SH-SY5Y (cell line): Measurements from ENCODE around the gene SHISA6.

ENCODE experiments used
- GATA2 ChIP-seq: IDR thresholded peaks from 2 replicates; pipeline ENCODE4 v1.6.1; 2011; ENCODE audit warnings: mild to moderate bottlenecking, low read depth, low read length
- GATA3 ChIP-seq: IDR thresholded peaks from 2 replicates; pipeline ENCODE4 v1.6.1; 2011; ENCODE audit warnings: low read depth, mild to moderate bottlenecking, low read length, moderate library complexity

GRCh38 chr17:11561281-11561680 lies 320.3 kb downstream of the SHISA6 start:
- TF ChIP-seq GATA3 (no peak), GATA2 (no peak)
